ENCODE measurements around the gene OTOGL. TPM values are rescaled to one million over a fixed set of nuclear protein-coding genes. Genes with fewer than 3 reads are reported as not detected.
"Not testable (repeated sequence)": the region's sequence is repeated elsewhere in the genome, so short reads cannot be mapped to it uniquely, and the experiment has no call there.

Gene OTOGL
- polyA plus RNA-seq, 1 donor: 0.22 TPM

GRCh38 chr12:80083892-80084614 lies 15.3 kb upstream of the OTOGL start:
- H3K36me3 ChIP-seq (ENCODE audit: control insufficient read depth, insufficient read depth, low read length); H3K4me3 ChIP-seq (ENCODE audit: low read length); H3K4me1 ChIP-seq (ENCODE audit: control insufficient read depth, insufficient read depth, low read length); H3K27me3 ChIP-seq (ENCODE audit: control insufficient read depth, insufficient read depth, low read length); H3K9me3 ChIP-seq (ENCODE audit: control insufficient read depth, low read depth, low read length); H3K27ac ChIP-seq (ENCODE audit: low read length): not testable (repeated sequence)
- WGBS (ENCODE audit: insufficient coverage, low lambda C conversion rate): no CpG with 5 or more reads among the region's 9 CpGs
- DNase-seq: peak in 1 of 2 donors; percentile 12

- no peaks in the 10 kb centered on the region for H3K27me3 ChIP-seq (ENCODE audit: control insufficient read depth, insufficient read depth, low read length)
- 71% methylated on average over 2 of the region's 3 CpGs for WGBS (ENCODE audit: insufficient coverage, low lambda C conversion rate)
- no peaks in the 10 kb centered on the region for H3K9me3 ChIP-seq (ENCODE audit: control insufficient read depth, low read depth, low read length)
- H3K27ac ChIP-seq (ENCODE audit: low read length): no peak overlapping the region
- no peaks in the 10 kb centered on the region for H3K36me3 ChIP-seq (ENCODE audit: control insufficient read depth, insufficient read depth, low read length)
- DNase-seq: no peak
- H3K4me1 ChIP-seq (ENCODE audit: control insufficient read depth, insufficient read depth, low read length): no peaks in the 10 kb centered on the region
- no peak overlapping the region for H3K4me3 ChIP-seq (ENCODE audit: low read length)
Measured at GRCh38 chr12:80086025-80086424, 13.3 kb upstream of the OTOGL start.

GRCh38 chr12:80087486-80088213 lies 11.7 kb upstream of the OTOGL start:
- Histone ChIP-seq H3K4me1 (ENCODE audit: control insufficient read depth, insufficient read depth, low read length) (no peaks in the 10 kb centered on the region), H3K9me3 (ENCODE audit: control insufficient read depth, low read depth, low read length) (no peaks in the 10 kb centered on the region), H3K27me3 (ENCODE audit: control insufficient read depth, insufficient read depth, low read length) (no peaks in the 10 kb centered on the region), H3K27ac (ENCODE audit: low read length) (no peak overlapping the region), H3K4me3 (ENCODE audit: low read length) (no peak overlapping the region), H3K36me3 (ENCODE audit: control insufficient read depth, insufficient read depth, low read length) (no peaks in the 10 kb centered on the region)
- WGBS (ENCODE audit: insufficient coverage, low lambda C conversion rate): 100% methylated on average over 7 of the region's 8 CpGs
- DNase-seq: no peak

- Histone ChIP-seq H3K9me3 (ENCODE audit: control insufficient read depth, low read depth, low read length) (no peaks in the 10 kb centered on the region), H3K36me3 (ENCODE audit: control insufficient read depth, insufficient read depth, low read length) (no peaks in the 10 kb centered on the region), H3K4me3 (ENCODE audit: low read length) (no peak overlapping the region), H3K27me3 (ENCODE audit: control insufficient read depth, insufficient read depth, low read length) (no peaks in the 10 kb centered on the region), H3K27ac (ENCODE audit: low read length) (no peak overlapping the region), H3K4me1 (ENCODE audit: control insufficient read depth, insufficient read depth, low read length) (no peaks in the 10 kb centered on the region)
- no peak for DNase-seq
- WGBS (ENCODE audit: insufficient coverage, low lambda C conversion rate): no CpG with 5 or more reads among the region's 1 CpG
Measured at GRCh38 chr12:80100591-80100990, 1.3 kb downstream of the OTOGL start.

GRCh38 chr12:80101126-80101525 lies 1.8 kb downstream of the OTOGL start:
- no peaks in the 10 kb centered on the region for H3K27me3 ChIP-seq (ENCODE audit: control insufficient read depth, insufficient read depth, low read length)
- no peak overlapping the region for H3K4me3 ChIP-seq (ENCODE audit: low read length)
- no peak overlapping the region for H3K27ac ChIP-seq (ENCODE audit: low read length)
- peak in 1 of 2 donors; percentile 17 for DNase-seq
- no peaks in the 10 kb centered on the region for H3K36me3 ChIP-seq (ENCODE audit: control insufficient read depth, insufficient read depth, low read length)
- H3K4me1 ChIP-seq (ENCODE audit: control insufficient read depth, insufficient read depth, low read length): no peaks in the 10 kb centered on the region
- 40% methylated on average over 1 of the region's 2 CpGs for WGBS (ENCODE audit: insufficient coverage, low lambda C conversion rate)
- H3K9me3 ChIP-seq (ENCODE audit: control insufficient read depth, low read depth, low read length): no peaks in the 10 kb centered on the region

GRCh38 chr12:80107221-80107620 lies 7.9 kb downstream of the OTOGL start:
- Histone ChIP-seq H3K36me3 (ENCODE audit: control insufficient read depth, insufficient read depth, low read length) (no peaks in the 10 kb centered on the region), H3K4me1 (ENCODE audit: control insufficient read depth, insufficient read depth, low read length) (no peaks in the 10 kb centered on the region), H3K27me3 (ENCODE audit: control insufficient read depth, insufficient read depth, low read length) (no peaks in the 10 kb centered on the region), H3K4me3 (ENCODE audit: low read length) (no peak overlapping the region), H3K9me3 (ENCODE audit: control insufficient read depth, low read depth, low read length) (no peaks in the 10 kb centered on the region), H3K27ac (ENCODE audit: low read length) (no peak overlapping the region)
- WGBS (ENCODE audit: insufficient coverage, low lambda C conversion rate): 100% methylated on average over 2 of the region's 5 CpGs
- no peak for DNase-seq

- no peak for DNase-seq
- no peaks in the 10 kb centered on the region for H3K36me3 ChIP-seq (ENCODE audit: control insufficient read depth, insufficient read depth, low read length)
- H3K27ac ChIP-seq (ENCODE audit: low read length): no peak overlapping the region
- no peak overlapping the region for H3K4me3 ChIP-seq (ENCODE audit: low read length)
- no peaks in the 10 kb centered on the region for H3K4me1 ChIP-seq (ENCODE audit: control insufficient read depth, insufficient read depth, low read length)
- peaks cover 4% of the 10 kb centered on the region for H3K9me3 ChIP-seq (ENCODE audit: control insufficient read depth, low read depth, low read length)
- H3K27me3 ChIP-seq (ENCODE audit: control insufficient read depth, insufficient read depth, low read length): no peaks in the 10 kb centered on the region
Measured at GRCh38 chr12:80116735-80117134, 17.4 kb downstream of the OTOGL start.

- Histone ChIP-seq H3K27me3 (ENCODE audit: control insufficient read depth, insufficient read depth, low read length) (no peaks in the 10 kb centered on the region), H3K27ac (ENCODE audit: low read length) (no peak overlapping the region), H3K36me3 (ENCODE audit: control insufficient read depth, insufficient read depth, low read length) (no peaks in the 10 kb centered on the region), H3K9me3 (ENCODE audit: control insufficient read depth, low read depth, low read length) (peaks cover 4% of the 10 kb centered on the region), H3K4me3 (ENCODE audit: low read length) (no peak overlapping the region), H3K4me1 (ENCODE audit: control insufficient read depth, insufficient read depth, low read length) (no peaks in the 10 kb centered on the region)
- no peak for DNase-seq
- WGBS (ENCODE audit: insufficient coverage, low lambda C conversion rate): 70% methylated on average over 2 of the region's 2 CpGs
Measured at GRCh38 chr12:80118565-80119324, 19.4 kb downstream of the OTOGL start.

- Histone ChIP-seq H3K27ac (ENCODE audit: low read length) (no peak overlapping the region), H3K27me3 (ENCODE audit: control insufficient read depth, insufficient read depth, low read length) (no peaks in the 10 kb centered on the region), H3K4me3 (ENCODE audit: low read length) (no peak overlapping the region), H3K36me3 (ENCODE audit: control insufficient read depth, insufficient read depth, low read length) (no peaks in the 10 kb centered on the region), H3K9me3 (ENCODE audit: control insufficient read depth, low read depth, low read length) (no peaks in the 10 kb centered on the region), H3K4me1 (ENCODE audit: control insufficient read depth, insufficient read depth, low read length) (no peaks in the 10 kb centered on the region)
- no peak for DNase-seq
- 60% methylated on average over 1 of the region's 3 CpGs for WGBS (ENCODE audit: insufficient coverage, low lambda C conversion rate)
Measured at GRCh38 chr12:80120994-80121393, 21.7 kb downstream of the OTOGL start.

GRCh38 chr12:80121661-80122060 lies 22.3 kb downstream of the OTOGL start:
- Histone ChIP-seq H3K4me1 (ENCODE audit: control insufficient read depth, insufficient read depth, low read length) (no peaks in the 10 kb centered on the region), H3K27ac (ENCODE audit: low read length) (no peak overlapping the region), H3K27me3 (ENCODE audit: control insufficient read depth, insufficient read depth, low read length) (no peaks in the 10 kb centered on the region), H3K4me3 (ENCODE audit: low read length) (no peak overlapping the region), H3K9me3 (ENCODE audit: control insufficient read depth, low read depth, low read length) (no peaks in the 10 kb centered on the region), H3K36me3 (ENCODE audit: control insufficient read depth, insufficient read depth, low read length) (no peaks in the 10 kb centered on the region)
- DNase-seq: no peak
- WGBS (ENCODE audit: insufficient coverage, low lambda C conversion rate): 94% methylated on average over 2 of the region's 3 CpGs
